ENCODE data around the gene ZNF385D.

The ZNF385D gene

GRCh38 chr3:21750831-21751391 lies at the start of gene ZNF385D:
ZNF385D (minus strand) TSS chr3:21751210; CDS start chr3:21750916, 294 bp downstream.
- DNase-seq: no peak

GRCh38 chr3:21798356-21799088 lies 47.5 kb upstream of the ZNF385D start:
- no peak for DNase-seq

GRCh38 chr3:21795921-21796320 lies 44.9 kb upstream of the ZNF385D start:
- no peak for DNase-seq

- no peak for DNase-seq
These were observed 44.3 kb upstream of the ZNF385D start for GRCh38 chr3:21795152-21795837.

DNA sequence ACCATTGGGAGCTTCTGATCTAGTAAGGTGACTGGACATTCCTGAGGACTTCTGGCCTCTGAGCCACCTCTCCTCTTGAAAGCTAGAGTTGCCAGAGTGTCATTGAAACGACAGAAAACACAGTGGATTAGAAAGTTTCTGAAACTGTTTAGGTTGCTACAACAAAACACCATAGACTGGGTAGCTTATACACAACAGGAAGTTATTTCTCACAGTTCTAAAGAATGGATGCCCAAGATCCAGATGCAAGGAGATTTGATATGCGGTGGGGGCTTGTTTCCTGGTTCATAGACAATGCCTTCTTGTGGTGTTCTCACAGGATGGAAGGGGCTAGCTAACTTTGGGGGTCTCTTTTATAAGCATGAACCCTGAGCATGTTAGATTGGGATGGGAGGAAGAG lies 43.3 kb upstream of the ZNF385D start:
- DNase-seq: no peak

DNA sequence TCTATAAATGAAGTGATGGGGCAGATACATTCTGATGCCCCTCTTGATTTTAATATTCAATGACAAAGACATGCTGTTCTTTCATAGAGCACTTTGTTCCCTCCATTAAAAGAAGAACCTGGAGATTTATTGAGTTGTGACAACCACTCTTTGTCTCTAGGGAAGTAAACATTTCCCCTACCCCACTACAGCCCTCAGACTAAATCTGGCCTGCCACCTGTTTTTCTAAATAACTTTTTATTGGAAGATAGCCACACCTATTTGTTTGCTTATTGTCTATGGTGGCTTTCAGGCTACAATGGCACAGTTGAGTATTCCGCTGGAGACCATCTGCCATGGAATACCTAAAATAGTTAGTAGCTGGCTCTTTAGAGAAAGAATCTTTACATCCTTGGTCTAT lies 41.2 kb upstream of the ZNF385D start:
- no peak for DNase-seq

GRCh38 chr3:21791356-21791755 lies 40.3 kb upstream of the ZNF385D start:
- no peak for DNase-seq

DNA sequence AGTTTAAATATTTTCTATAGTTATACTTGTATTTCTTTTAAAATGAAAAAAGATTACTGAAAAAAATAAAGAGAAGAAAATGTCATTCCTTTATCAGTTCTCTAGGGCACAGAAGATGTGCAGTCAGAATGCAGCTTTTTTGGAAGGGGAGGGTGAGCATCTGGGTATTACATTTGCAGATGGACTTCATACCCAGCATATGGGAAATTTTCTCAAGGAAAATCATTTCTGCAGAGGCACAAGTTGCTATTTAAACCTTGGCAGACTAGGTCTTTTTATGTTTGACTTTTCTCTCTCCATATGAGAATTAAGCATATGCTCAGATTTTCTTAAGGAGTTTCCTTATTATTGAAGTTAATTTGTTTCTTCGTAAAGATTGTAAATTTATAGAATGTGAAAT lies 39.5 kb upstream of the ZNF385D start:
- no peak for DNase-seq

GRCh38 chr3:21789730-21790129 lies 38.7 kb upstream of the ZNF385D start:
- DNase-seq: no peak

DNA sequence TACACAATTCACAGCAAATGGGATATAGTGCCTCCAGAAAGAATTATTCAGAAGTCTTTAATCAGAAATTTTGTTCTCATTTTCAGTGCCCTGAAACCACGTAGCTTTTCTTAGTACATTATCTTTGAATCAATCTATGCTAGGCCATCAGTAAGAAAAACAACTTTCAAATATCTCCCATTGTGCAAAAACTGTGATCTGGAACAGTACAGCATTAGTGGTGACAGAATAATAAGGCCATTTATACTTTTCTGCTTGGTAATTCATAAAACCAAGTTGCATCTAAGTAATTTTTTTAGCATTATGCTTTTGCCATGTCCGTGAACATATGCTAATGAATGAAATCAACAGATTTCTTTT lies 35.4 kb upstream of the ZNF385D start:
- DNase-seq: no peak

DNA sequence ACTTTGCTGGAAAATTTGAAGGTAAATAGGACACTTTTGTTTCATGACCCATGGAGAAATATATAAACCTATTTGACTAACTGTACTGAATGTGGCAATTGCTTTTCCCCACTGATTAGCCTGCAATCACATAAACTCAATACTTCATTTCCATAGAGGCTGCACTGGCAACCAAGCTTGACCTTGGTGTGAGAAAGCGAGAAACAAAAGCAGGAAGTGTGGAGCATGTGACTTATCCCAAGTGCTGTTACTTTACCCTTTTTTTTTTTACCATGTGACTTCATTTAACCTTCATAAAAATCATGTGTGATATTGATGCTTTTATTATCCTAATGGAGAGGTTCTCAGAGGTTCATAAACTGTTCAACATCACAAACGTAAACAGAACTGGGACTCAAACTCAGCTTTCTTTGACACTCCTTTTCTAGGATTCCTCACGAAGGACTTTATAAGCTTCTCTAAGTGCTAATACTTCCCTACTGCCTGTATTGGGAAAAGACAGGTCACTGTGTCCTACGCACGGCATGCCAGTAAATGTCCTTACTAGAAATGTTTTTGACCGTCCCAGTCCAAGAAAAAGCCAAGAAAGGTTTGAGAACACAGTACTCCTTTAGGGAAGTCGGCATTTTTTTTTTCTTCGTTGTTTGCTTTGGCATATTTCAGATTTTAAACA lies 34.9 kb upstream of the ZNF385D start:
- DNase-seq: no peak

DNA sequence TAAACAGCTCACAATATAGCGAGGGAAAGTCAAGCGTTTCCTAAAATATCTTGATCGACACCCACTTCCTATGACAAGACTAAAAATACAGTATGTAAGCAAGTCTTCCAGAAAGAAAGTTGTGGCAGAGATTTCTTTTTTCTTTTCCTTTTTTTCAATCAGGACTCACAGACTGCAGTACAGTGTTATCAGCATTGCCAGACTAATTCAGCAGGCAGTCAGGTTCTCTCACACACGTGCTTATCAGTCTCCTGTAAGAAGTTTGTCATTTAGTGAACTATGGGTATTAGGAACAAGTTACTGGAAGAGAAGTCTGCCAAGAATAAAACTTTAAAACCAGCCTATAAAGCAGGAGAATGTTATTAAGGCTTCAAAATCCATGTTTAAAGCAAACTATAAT lies 32.8 kb upstream of the ZNF385D start:
- DNase-seq: no peak

GRCh38 chr3:21781355-21781754 lies 30.3 kb upstream of the ZNF385D start:
- no peak for DNase-seq

DNA sequence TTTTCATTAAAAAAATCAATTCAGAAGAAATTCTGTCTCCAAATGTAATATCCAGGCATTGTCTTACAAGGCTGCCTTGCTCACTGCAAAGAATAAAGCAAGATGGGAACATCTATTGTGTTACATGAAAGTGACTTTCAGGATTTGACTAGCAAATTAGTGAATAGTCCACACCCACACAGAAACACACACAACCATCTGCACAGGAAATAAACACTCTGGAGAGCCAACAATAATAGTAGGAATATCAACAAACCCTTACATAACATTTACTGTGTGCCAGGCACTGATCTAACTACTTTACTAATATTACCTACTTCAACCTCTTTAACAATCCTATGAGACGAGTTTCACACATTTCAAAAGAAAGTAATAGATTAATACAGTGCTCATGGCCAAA lies 28.9 kb upstream of the ZNF385D start:
- no peak for DNase-seq

GRCh38 chr3:21778715-21779114 lies 27.7 kb upstream of the ZNF385D start:
- no peak for DNase-seq

DNA sequence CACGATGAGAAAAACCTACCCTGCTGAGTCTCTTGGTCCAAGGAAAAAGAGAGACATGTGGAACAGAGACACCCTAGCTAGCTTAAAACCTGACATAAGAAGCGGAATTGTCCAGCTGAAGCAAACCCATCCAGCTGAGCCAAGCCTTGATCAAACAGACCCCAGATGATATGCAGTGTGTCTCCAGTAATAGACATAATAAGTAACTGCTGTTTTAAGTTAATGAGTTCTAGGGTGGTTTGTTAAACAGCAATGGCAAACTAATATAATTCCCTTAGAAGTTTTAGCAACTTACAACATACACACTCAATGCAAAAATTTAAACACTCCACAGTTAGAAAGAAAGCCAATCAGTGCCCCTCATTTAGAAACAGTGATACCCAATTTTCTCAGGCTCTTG lies 26.8 kb upstream of the ZNF385D start:
- no peak for DNase-seq

DNA sequence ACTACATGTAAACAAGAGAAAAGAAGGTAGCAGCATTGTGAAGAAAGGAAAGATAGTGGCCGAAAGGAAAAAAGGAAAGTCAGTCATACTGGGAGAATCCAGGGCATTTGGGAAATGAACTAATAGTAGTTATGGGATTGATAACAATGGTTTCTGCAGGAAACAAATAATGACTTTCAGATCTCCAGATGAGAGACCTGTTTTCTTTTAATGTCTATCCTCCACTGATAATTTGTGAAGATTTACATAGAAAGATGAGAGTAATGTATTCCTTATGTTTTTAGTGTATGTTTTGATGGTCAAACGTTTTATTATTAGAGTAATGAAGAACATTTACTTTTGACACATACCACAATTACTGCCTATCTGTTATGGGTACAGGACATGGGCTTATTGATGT lies 15.0 kb upstream of the ZNF385D start:
- no peak for DNase-seq

DNA sequence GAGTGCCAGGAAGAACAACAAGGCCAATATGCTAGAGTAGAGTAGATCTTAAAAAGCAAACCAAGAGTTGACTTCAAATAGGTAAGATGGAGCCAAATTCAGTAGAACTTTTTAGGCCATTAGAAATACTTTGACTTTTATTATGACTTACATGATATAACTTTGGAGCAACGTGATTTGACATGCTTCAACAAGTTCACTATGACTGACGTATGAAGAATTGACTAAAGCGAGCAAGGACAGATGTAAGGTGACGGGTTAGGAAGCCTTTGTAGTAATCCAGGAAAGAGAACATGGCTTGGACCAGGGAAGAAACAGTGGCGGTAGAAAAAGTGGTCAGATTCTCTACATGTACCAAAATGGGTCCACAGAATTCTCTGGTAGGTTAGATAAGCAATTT lies 4.9 kb upstream of the ZNF385D start:
- DNase-seq: no peak

- no peak for DNase-seq
These were observed 3.8 kb upstream of the ZNF385D start for GRCh38 chr3:21754839-21755238.

GRCh38 chr3:21752749-21753347 lies 1.8 kb upstream of the ZNF385D start:
- DNase-seq: no peak

DNA sequence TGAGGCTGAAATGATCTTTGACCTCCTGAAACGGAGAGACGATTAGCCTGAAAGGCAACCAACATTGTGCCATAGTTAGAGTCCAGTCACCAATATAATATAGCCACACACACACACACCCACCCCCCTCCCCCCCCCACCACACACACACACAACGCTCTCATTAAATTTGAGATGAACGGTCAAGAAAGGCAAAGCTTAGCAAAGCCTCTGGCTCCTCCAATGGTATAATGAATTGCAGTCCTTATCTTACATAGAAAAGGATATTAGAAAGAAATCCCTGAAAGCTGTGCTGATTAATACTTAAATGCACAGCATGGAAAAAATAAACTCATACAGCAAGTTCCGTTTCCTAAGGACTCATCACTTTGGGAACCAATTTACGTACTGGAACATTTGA lies 876 bp upstream of the ZNF385D start:
- DNase-seq: no peak

DNA sequence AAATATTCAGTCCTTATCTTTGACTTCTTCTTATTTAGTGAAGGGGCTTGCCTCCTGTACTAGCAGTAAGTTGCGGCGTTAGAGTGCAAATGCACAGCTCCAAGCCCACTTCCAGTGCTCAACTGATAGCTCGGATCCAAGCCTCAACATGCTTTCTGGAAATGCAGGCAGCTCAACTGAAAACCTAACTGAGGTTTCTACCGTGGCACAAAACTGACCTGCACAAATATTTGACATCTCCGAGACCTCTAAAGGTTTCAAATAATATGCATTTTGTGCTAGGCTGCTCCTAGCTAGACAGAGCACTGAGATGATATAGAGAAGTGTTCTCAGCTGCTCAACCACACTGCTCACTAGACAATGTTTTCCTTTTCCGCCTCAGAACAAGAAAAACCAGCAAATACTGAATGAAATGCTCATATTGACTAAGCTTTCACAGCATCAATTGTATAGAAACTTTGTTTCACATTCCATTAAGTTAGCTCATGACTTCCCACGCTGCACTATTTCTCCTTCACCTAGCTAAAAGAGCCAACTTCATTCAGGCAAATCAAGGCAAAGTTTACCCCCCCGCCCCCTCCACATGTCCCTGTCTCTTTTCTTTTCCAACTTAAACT lies 822 bp downstream of the ZNF385D start:
- DNase-seq: no peak

GRCh38 chr3:21747966-21748555 lies 2.9 kb downstream of the ZNF385D start:
- DNase-seq: no peak
